GM19395 (cell line): ENCODE data around the gene FSTL5.
"Not testable (repeated sequence)": the region's sequence is repeated elsewhere in the genome, so short reads cannot be mapped to it uniquely, and the experiment has no call there.

ENCODE experiments used
- ATAC-seq: cut with Tn5 transposase; IDR thresholded peaks from one replicate; pipeline ENCODE4 v1.9.1; 2021; ENCODE audit warnings: mild to moderate bottlenecking, moderate library complexity; ENCODE audit not compliant: unreplicated experiment

The FSTL5 gene

DNA sequence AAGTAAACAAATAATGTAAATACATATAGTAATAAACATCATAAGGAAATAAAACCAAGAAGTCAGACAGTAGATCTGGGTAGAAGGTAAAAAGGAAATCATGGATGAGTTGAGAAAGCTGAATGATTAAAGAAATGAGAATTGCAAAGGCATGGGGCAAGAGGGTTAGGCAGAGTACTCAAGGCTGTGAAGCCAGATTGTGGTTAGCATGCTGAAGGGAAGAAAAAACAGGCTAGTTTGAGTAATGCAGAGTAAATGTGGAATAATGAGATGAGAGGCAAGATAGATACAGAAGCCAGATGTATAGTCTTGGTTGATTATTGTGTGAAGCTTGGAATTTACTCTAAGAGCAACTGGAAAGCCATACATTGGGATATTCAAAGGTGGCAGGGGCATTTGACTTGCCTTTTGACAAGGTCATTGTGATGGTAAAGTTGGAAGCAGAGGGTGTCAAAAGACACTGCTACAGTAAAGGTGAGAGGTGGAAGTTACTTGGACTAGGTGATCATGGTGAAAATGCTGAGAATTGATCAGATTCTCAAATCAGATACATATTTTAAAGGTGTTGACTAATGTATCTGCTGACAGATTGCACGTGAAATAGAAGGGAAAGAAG, 307.0 kb downstream of the FSTL5 start:
- no peak for ATAC-seq

DNA sequence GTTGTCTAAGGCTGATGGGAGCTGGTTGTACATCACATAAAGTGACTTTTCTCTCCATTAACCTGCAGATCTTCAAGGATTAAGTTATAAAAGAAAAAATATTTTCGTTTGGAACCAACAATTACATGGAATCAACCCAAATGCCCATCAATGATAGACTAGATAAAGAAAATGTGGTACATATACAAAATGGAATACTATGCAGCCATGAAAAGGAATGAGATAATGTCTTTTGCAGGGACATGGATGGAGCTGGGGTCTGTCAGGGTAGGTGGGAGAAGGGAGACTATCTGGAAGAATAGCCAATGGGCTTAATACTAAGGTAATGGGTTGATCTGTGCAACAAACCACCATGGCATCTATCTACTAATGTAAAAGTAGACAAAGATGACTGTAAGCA, 313.2 kb downstream of the FSTL5 start:
- no peak for ATAC-seq

- ATAC-seq: no peak
Measured at GRCh38 chr4:161841759-161842158, 322.0 kb downstream of the FSTL5 start.

GRCh38 chr4:161829591-161829990, 334.2 kb downstream of the FSTL5 start:
- no peak for ATAC-seq

GRCh38 chr4:161828061-161828460, 335.7 kb downstream of the FSTL5 start:
- ATAC-seq: no peak

GRCh38 chr4:161827013-161827412, 336.8 kb downstream of the FSTL5 start:
- no peak for ATAC-seq

DNA sequence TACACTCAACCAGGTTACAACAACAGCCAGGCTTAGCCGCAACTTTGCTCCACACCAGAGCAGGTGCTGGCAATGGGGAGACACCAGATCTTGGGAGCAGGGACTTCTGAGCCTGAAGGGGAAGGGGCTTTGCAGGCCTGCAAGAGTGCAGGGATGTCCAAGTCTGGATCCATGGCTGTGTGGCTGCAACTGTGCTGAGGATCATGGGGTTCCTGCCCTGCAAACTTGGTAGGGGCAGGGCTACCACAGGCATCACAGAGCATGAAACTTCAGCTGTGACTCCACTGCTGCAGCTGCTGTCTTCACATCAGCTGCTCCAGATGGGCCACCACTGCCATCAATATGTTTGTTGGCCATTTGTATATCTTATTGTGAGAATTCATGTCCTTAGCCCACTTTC, 340.4 kb downstream of the FSTL5 start:
- ATAC-seq: no peak

DNA sequence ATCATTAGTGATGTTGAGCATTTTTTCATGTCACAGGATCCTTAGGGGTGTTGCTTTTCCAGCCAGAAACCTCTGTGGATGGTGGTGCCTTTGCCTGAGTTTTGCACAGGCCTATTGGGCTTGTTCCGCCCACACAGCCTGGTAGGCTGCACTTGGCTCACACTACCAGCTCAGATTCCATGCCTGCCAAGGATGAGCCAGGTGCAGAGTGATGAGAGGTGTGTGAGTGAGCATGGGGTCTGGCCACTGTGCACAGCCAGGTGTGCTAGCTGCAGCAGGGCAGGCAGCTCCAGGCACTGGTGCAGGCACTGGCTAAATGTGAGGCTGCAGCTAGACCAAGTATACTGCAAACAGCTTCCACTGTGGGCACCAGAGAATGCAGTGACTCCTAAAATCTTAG, 341.6 kb downstream of the FSTL5 start:
- no peak for ATAC-seq

GRCh38 chr4:161817914-161818313, 345.9 kb downstream of the FSTL5 start:
- no peak for ATAC-seq

DNA sequence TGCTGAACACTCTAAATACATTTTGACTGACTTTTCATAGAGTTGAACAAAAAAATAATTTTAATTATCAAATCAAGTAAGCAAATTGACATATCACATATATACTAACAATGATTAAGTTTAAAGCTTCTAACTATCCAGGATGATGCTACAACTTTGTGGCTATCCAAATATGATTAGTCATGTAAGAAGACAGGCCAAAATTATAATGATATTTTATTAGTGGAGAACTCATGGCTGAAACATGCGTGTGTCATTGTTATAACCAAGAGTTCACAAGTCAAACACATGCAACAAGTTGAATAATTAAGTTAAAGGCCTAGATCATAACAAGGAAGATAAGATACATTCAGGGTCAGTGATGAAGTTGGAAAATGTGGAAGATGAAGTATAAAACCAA, 346.8 kb downstream of the FSTL5 start:
- ATAC-seq: no peak

GRCh38 chr4:161815841-161816240, 348.0 kb downstream of the FSTL5 start:
- ATAC-seq: no peak

DNA sequence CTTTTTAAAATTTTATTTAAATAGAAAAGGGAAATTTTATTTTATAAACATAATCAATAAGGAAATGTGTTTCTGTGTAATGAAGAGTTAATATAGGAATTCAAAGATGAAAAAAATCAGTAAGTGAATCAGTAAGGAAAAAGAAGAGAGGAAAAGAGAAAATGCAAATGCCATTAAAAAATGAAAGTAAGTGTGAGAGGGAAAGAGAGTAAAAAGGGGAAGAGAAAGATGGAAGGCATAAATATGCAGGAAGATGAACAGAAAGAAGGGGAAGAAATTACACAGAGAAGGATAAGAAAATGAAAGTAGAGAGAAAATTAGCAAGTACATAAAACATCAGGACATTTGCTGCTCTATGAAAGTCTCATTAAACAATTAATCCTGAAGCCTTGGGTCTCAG, 349.9 kb downstream of the FSTL5 start:
- ATAC-seq: no peak

DNA sequence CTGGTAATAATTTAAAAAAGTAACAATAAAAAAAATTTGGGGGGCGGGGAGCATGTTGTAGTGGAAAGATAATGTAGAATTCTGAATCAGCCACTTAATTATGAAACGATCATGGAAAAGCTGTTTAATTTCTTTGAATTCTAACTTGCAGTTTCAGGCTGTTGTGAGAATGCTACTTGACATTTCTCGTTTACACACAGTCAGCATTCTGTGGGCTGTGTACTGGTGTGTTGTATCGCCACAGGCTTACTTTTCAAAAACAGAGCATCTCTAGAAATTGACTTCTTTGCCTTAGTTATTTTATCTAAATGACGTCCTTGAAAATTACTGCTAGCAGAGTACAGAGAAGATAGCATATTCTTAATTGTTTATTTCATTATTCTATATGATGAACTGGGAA, 350.4 kb downstream of the FSTL5 start:
- ATAC-seq: no peak

DNA sequence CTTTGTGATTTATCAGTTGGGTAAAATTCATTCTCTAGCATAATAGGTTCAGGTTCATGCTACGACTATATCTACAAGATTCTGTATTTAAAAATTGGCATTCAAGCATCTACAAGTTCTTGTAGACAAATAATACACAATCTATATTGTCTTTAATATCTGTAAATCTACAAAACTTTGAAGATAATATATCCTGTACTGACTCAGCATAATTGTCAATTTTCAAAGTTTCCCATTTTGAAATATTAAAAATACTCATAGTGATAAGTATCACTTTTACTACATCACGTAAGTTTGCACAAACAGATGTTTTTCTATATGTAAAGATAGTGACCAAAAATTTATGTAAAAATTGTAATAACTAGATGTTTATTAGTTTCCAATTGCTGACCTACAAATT, 360.6 kb downstream of the FSTL5 start:
- no peak for ATAC-seq

- no peak for ATAC-seq
Measured at GRCh38 chr4:161799710-161800109, 364.1 kb downstream of the FSTL5 start.

- no peak for ATAC-seq
Measured at GRCh38 chr4:161792991-161793390, 370.8 kb downstream of the FSTL5 start.

GRCh38 chr4:161791796-161792556, 371.8 kb downstream of the FSTL5 start:
- ATAC-seq: no peak

DNA sequence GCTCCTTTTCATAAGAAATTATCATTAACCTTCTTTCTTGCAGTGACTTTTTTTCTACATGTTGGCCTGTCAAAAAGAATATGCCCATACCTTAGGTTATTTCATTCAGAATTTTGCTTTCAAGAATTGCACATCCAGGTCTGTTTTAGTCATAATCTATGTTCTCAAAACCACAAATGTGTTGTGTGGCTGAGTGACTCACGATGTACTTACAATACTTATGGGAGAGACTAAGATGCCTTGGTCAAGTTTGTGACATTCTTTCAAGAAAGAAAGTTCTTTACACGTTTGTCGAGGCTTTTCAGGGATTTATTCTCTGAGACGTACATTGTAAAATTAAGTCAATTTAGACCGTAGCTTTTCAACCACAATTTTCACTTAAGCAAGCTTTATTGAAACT, 396.7 kb downstream of the FSTL5 start:
- ATAC-seq: no peak

- ATAC-seq: no peak
Measured at GRCh38 chr4:161762796-161763195, 401.0 kb downstream of the FSTL5 start.

- ATAC-seq: no peak
Measured at GRCh38 chr4:161760008-161760407, 403.8 kb downstream of the FSTL5 start.

- not testable (repeated sequence) for ATAC-seq
Measured at GRCh38 chr4:161758412-161758811, 405.4 kb downstream of the FSTL5 start.

DNA sequence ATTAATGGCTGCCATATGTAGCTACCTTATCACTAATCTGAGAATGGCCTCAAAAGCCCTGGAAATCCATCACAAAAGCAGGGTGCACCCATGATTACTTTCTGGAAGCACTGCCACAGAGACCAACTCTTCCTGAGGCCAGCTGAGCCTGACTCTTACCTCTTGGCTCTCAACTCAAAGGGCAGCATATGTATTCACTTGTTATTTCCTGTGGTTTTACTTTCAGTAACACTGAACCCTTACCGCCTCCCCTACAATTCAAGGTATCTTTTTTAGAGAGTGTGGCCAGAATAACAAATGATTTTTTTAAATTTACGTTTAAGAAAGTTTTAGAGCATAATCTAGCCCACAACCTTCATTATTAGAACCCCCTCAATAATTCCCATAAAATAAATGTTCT, 434.9 kb downstream of the FSTL5 start:
- no peak for ATAC-seq

- ATAC-seq: no peak
Measured at GRCh38 chr4:161721947-161722346, 441.9 kb downstream of the FSTL5 start.
